GM12875 (cell line): ENCODE measurements around the gene EARS2.

Source experiments
- H3K4me3 ChIP-seq: one replicate; pipeline ENCODE4 v1.5.1; 2011; ENCODE audit warnings: low read depth, low read length, control low read depth
- TF ChIP-seq, protein P1 (sequence below): IDR thresholded peaks from 2 replicates; pipeline ENCODE4 v1.5.1; 2011; ENCODE audit warnings: low read depth, mild to moderate bottlenecking, control low read depth, inconsistent platforms, low read length, moderate library complexity, borderline replicate concordance; ENCODE audit not compliant: insufficient read depth

Gene EARS2

DNA sequence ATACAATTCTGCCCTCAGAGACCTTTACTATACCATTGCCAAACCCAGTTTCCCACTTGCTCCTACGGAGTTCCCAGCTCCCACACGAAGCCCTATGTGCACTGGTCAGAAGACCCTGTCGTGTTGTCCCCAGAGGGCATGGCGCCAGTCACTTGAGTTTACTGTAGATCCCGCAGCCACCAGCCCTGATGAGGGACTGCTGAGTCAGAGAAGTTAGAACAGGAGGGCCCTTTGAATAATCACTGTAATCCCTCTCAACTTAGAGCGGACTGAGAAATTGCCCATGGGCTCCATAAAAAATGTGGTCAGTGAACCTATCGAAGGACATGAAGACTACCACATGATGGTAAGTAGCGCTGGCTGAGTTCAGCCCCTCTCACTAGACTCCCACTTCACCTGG, 9.6 kb upstream of the EARS2 start:
- no peak overlapping the region for H3K4me3 ChIP-seq
- TF ChIP-seq, protein P1, sequence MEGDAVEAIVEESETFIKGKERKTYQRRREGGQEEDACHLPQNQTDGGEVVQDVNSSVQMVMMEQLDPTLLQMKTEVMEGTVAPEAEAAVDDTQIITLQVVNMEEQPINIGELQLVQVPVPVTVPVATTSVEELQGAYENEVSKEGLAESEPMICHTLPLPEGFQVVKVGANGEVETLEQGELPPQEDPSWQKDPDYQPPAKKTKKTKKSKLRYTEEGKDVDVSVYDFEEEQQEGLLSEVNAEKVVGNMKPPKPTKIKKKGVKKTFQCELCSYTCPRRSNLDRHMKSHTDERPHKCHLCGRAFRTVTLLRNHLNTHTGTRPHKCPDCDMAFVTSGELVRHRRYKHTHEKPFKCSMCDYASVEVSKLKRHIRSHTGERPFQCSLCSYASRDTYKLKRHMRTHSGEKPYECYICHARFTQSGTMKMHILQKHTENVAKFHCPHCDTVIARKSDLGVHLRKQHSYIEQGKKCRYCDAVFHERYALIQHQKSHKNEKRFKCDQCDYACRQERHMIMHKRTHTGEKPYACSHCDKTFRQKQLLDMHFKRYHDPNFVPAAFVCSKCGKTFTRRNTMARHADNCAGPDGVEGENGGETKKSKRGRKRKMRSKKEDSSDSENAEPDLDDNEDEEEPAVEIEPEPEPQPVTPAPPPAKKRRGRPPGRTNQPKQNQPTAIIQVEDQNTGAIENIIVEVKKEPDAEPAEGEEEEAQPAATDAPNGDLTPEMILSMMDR, result no peak

DNA sequence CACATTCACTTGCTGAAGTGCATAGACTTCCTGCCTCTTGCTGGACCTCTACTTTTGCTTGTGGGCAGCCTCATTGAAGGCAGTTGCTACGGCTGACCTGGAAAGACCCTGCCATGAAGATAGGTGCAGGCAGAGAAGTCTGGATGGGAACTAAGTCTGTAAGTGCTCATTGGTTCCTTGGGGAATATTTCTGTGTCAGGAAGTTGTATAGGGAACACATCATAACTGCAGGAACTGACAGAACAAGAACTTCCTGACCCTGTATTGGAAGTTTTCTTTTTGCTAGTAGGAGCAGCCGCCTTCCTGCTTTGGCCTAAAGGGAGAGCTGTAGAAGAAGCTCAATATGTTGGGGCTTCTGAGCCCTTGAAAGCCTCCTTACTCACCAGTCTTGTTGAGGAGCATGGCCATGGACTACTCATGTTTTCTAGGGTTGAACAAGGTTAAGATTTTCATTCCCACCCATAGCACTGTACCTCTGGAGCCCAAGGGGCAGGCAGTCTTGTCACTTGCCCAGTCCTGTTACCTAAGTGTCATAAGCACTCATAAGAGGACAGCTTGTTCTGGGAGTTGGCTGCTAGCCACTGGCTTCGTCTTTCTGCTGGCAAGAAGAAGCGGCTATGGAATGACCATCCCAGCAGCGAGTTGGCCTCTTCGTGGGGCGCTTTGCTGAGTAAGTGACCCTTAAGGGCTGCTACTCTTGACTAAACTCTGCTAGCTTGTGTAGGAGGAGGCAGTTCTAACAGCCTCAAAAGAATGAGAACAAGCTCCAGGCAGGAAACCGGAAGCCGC, 7.6 kb upstream of the EARS2 start:
- no peak overlapping the region for H3K4me3 ChIP-seq
- TF ChIP-seq, protein P1, result no peak

DNA sequence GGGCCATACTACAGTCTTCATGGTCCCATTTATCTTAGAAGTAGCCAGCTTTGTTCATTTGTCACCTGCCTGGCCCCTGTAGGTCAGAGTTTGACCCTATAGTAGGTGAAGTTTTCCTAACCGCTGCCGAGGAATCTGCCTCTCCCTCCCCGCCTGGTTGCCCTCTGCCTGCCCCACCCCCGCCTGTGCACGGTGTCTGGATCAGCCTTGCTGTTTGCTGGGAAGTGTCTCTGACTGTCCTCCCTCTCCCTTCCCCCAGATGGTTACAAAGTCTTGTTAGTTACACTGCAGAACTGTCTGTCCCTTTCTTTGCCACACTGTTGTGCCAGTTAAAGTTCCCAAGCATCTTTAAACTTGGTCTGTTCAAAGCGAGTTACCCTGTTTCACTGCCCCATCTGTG, 6.0 kb upstream of the EARS2 start:
- TF ChIP-seq, protein P1, result no peak
- H3K4me3 ChIP-seq, result no peak overlapping the region

DNA sequence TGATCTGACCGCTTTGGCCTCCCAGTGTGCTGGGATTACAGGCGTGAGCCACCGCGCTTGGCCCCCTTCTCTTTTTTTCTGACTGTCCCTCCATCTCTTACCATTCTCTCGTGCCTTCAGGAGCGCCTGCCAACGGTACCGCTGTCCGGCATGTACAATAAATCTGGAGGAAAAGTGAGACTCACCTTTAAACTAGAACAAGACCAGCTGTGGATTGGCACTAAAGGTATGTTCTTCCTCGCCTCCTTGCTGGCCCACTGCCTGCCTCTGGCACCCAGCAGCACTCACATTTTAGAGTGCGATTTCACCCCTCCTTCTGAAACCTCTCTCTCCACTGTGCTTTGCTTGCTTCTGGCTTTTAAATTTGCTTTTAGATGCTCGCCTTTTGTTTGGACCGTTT, 5.4 kb upstream of the EARS2 start:
- no peak overlapping the region for H3K4me3 ChIP-seq
- TF ChIP-seq, protein P1, result no peak

DNA sequence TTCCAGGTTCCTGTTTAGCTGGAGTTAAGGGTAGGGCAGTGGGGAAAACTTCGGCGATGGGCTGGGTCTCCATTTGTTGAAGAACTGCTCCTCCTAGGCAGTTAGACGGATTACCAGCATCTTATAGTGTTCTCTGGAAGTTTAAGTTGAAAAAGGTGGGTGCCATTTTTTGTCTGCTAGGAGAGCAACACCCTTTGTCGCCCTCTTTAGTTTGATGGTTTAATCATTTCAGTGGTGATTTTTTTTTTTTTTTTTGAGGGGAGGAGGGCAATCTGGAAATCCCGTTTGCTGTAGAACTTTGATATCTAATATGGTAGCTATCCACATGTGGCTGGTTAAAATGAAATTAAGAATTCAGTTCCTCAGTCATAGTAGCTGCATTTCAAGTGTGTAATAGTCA, 4.4 kb upstream of the EARS2 start:
- TF ChIP-seq, protein P1, result no peak
- no peak overlapping the region for H3K4me3 ChIP-seq

DNA sequence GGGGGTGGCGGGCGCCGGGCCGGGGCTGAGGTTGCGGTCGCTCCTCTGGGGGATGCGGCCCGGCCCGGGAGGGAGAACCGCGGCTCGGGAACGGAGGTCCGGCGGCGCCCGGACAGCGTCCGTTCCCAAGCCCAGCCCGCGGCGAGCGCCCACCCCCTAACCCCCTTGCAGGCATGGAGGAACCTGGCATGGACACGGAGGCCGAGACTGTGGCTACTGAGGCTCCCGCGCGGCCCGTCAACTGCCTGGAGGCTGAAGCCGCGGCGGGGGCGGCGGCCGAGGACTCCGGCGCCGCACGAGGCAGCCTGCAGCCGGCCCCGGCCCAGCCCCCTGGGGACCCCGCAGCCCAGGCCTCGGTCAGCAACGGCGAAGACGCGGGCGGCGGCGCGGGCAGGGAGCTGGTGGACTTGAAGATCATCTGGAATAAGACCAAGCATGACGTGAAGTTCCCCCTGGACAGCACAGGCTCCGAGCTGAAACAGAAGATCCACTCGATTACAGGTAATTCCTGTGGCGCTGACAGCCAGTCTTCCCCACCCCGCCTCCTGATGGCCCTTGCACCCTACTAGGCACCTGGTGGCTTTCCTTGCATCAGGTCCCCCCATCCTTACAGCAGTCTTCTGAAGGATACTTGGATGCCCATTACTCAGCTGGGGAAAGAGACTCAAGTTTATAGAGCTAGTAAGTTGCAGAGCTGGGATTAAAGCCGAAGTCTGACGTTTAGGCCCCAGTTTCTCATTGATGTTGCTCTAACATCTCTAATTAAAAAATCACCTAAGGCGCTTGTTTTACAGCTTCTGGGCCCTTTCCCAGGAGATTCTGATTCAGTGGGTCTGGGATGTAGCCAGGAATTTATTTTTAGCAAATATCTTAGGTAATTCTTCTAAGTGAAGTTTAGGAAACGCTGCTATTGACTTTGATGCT, 891 bp upstream of the EARS2 start:
- peak overlapping the region; percentile 60 for H3K4me3 ChIP-seq
- TF ChIP-seq, protein P1, result no peak
